ENCODE measurements around the gene SMARCD2.
"Not testable (repeated sequence)": the region's sequence is repeated elsewhere in the genome, so short reads cannot be mapped to it uniquely, and the experiment has no call there.

The SMARCD2 gene

GRCh38 chr17:63848834-63849689 lies 6.6 kb upstream of the SMARCD2 start:
- peak; percentile 86 for DNase-seq

DNA sequence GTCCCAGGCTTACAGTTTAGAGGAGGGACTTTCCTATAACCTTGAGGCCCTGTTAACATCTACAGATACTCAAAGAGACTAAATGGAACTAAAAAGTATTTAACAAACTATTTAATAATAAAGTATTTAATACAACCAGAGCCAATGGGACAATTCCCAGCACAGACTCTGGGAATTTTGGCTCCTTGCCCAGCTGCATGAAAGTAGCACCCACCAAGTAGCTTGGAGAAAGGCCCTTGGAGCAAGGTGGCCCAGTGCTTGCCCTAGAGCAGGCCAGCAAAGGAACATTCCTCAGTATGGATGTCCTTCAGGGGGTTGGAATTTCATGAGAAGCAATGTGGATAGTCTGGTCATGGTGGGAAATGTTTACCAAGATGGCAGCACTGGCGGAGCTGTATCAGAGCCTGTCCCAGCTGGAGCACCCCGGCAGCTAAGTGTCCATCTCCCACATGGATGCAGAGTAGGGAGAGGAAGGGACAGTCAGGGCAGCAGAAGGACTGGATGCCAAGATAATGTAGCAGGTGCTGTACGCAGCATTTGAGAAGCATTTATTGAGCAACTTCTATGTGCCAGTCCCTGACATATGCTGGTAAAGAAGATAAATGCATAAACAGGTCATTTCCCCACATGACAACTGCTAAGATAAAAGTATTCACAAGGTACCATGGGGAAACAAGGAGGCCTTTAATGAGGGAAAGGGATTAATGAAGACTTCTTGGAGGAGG lies 5.2 kb upstream of the SMARCD2 start:
- DNase-seq, result no peak

- DNase-seq, result no peak
These were observed 3.0 kb upstream of the SMARCD2 start for GRCh38 chr17:63845509-63845908.

DNA sequence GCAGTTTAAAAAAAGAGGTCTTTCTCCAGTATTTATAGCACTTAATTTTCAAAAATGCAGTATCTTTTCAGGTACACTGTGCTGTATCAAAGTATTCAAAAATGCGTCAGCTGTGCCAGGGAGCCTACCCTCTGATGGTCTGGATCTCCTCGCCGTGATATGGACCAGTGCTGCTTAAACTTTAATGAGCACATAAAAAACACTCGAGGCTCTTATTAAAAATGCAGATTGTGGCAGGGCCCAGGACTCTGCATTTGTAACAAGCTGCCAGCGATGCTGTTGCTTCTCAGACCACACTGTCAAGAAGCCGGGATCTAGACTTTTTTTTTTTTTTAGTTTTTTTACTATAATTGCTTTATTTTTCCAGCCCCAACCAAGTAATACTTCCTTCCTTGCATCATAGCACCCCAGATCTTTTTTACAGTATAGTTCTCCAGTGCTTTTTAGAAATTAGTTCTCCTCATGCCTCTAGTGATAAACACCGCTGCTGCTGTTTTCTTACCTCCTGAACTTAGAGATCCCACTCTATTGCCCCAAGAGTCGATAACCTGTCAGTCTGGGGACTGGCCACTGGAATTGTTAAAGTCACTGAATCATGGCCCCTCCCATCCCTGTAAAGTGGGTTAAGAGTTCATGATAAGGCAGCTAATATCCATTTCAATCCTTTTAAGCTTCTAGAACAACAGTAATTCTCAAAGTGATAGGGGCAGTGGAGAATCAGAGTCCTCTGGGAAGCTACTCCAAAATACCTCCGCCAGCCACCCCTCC lies 1.6 kb upstream of the SMARCD2 start:
- no peak for DNase-seq

GRCh38 chr17:63843387-63843888 lies 953 bp upstream of the SMARCD2 start:
- not testable (repeated sequence) for DNase-seq

GRCh38 chr17:63842173-63842539 lies 329 bp downstream of the SMARCD2 start:
- DNase-seq, result no peak

DNA sequence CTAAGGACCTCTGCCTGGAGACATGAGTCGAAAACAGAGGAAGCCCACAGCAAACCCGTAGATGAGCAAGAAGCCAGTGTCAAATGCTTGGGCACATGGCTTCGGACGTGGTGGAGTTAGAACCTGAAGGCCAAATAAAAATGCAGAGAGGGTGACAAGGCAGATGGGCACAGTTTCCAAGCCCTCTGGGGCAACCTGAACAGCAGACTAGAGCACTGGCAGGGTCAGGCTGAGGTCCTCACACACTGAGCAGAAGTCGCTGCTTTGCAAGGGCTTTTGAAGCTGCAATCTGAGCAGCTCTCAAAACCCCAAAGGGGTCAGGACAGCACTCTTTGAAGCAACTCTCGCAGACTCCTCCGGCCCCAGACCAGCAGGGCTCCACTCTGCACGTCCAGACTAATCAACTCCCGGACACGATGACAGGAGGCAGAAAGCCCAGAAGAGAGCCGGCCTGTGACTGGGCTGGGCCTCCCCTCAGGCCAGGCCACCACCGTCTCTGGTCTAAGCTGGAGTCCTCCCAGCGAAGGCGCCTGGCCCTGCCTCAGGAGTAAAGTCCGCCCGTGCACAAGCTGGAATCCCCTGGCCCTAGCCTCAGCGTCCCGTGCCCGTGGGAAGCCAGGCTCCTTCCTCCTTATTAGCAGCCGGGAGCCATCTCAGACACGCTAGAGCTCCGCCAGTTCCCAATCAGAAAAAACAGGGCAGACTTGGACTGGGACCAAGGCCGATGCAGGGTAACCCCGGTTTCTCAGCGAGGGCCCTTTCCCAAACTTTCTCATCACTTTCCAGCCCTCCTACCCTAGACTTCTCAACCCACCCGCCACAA lies 924 bp downstream of the SMARCD2 start:
- DNase-seq, result peak; percentile 51

DNA sequence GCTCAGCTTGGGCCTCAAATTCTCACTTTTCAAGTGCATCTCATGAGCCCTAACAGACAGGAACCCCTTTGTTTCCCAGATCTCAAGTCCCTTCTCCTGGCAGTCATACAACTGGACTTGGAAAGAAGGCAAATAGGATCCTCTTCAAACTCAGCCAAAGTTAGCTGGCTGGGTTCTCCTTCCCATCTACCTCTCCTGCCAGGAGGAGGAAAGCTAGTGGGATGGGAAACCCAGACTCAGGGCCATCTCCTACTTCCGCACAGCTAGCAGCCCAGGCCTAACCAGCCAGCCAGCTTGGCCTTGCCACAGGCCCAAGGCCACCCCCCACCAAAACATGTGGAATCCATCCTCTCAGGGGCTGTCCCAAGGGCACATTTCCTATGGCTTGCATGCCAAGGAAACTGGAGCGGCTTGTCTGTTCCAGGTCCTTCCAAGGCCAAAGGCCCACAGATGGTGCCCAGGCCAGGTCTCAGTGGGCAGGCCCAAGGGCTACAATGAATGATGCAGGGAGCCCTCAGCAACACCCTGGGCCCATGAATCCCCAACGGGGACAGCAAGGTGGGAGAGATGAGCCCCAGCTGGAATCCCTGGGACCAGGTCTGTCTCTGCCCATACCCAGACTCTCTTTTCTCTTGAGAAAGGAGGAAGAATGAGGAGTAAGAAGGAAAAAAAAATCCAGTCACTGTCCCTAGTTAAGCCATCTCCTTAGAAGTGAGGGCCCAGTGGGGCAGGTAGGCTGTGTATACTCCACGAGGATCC lies 1.7 kb downstream of the SMARCD2 start:
- peak; percentile 31 for DNase-seq

DNA sequence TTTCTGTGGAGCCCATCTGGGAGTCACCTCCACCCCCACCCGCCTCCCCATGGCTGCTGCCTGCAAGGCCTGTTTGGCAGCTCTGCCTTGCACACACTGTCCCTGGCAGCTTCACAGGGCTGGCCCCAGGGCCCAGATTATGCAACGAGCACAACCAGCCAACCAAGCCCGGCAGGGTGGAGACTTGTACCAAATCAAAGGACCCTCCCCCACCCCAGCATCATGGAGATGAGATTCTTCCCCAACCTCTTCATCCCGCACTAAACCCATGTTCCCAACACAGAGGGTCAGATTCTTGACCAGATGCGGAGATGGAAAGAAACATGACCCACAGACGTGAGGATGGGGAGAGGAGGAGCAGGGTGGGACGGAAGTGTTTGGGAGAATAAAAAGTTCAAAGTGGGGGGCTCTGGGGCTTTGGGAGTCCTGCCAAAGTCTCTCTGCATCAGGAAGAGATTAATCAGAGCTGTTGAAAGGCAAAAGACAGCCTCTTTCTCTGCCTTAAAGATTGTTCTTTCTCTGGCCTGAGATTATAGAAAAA lies 3.8 kb downstream of the SMARCD2 start:
- DNase-seq, result peak; percentile 91

DNA sequence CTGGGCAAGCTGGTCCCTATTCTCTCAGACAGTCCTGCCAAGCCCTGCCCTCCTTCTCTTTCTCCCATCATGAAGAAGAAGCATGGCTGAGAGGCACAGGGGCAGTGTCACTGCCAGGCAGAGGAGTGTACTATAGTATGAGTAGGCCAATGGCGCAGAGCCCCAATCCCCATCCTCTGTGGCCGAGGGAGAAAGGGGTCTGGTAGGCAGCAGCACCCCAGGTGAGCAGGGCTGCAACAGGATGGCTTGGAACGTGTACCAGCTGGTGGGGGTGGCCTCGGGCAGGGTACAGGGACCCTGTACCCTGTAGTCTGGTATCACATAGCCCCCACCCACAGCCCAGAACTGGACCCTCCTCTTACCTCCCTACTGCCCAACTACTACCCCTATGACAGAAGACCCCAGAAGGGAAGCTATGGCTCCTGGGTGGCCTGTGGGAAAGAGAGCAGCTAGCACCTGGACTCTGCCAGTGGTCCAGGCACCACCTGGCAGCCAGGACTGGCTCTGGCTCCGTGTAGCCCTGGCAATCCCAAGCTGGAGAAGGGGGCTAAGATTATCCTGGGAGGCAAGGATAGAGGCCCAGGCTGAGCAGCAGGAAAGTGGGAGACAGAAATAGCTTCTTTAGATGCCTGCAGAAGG lies 4.4 kb downstream of the SMARCD2 start:
- no peak for DNase-seq

- DNase-seq, result no peak
These were observed 5.0 kb downstream of the SMARCD2 start for GRCh38 chr17:63837480-63837879.

GRCh38 chr17:63836811-63837210 lies 5.7 kb downstream of the SMARCD2 start:
- DNase-seq, result no peak

GRCh38 chr17:63835167-63835720 lies 7.2 kb downstream of the SMARCD2 start:
- no peak for DNase-seq

GRCh38 chr17:63834431-63835166 lies 7.9 kb downstream of the SMARCD2 start:
- DNase-seq, result peak; percentile 67

- no peak for DNase-seq
These were observed 8.6 kb downstream of the SMARCD2 start for GRCh38 chr17:63833741-63834373.

DNA sequence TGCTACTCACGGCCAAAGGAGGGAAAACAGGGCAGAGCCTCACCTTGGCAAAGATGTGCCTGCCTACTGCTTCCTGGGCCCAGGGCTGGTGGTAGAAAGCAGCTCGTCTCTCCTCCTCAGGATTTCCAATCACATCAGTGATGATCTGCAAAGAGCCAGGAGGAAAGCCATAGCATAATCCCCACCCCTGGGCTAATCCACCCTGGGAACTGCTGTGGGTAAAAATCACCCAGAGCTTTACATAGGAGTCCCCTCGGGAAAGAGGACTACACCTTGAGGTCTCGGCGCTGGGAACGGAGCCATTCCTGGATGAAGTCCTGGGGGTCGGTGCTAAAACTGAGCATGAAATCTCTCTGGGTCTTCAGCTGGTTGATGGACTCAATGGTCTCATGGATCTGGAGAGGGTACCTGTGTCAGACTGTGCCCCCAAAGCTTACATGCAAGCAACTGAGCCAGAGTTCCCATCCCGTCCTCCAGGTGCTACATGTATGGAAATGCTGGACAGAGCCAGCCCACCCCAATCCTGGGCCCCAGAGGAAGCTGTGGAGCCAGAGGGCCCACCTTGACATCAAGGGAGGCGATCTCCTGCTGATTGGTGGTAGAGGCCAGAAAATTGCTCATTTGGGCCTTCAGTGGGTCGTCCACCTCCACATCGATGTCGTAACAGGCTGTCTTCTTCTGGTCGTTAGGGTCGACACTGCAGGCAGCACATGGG lies 9.3 kb downstream of the SMARCD2 start:
- DNase-seq, result no peak

- no peak for DNase-seq
These were observed 10.0 kb downstream of the SMARCD2 start for GRCh38 chr17:63832455-63832854.

- DNase-seq, result no peak
These were observed 10.5 kb downstream of the SMARCD2 start for GRCh38 chr17:63832014-63832413.
